T-helper 2 cell (primary cell): ENCODE measurements around the gene LRRIQ3.
"Not testable (repeated sequence)": the region's sequence is repeated elsewhere in the genome, so short reads cannot be mapped to it uniquely, and the experiment has no call there.

Source experiments
- DNase-seq, 5 experiments: peaks; one replicate each; pipeline versions ENCODE4 v3.0.0 to v3.0.0-alpha.2; 2012 to 2022
- total RNA-seq, 2 donors: gene quantifications; one replicate each; lab custom pipeline; 2026; lab: John Stamatoyannopoulos, UW

The LRRIQ3 gene, protein sequence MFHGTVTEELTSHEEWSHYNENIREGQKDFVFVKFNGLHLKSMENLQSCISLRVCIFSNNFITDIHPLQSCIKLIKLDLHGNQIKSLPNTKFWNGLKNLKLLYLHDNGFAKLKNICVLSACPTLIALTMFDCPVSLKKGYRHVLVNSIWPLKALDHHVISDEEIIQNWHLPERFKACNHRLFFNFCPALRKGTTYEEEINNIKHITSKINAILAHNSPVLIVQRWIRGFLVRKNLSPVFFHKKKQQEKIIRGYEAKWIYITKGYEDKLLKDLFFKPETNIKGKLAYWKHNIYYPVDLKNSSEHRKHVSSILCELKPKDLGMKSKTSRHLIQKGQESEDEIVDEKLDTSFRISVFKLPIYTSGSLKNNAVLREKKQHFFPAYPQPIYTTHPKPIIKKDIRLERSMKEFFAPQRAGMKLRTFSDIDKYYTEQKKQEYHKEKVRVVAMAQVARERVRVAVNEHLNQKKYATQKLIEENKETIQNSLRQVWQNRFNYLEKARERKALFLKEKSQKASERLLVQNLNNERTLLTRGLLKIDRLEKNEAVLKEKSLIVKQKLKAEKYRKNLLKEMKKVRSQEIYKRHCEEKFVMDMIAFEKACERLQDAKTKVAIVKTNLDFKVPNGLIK
- 0.62 to 2.2 reads per million in 2 donors for total RNA-seq

DNA sequence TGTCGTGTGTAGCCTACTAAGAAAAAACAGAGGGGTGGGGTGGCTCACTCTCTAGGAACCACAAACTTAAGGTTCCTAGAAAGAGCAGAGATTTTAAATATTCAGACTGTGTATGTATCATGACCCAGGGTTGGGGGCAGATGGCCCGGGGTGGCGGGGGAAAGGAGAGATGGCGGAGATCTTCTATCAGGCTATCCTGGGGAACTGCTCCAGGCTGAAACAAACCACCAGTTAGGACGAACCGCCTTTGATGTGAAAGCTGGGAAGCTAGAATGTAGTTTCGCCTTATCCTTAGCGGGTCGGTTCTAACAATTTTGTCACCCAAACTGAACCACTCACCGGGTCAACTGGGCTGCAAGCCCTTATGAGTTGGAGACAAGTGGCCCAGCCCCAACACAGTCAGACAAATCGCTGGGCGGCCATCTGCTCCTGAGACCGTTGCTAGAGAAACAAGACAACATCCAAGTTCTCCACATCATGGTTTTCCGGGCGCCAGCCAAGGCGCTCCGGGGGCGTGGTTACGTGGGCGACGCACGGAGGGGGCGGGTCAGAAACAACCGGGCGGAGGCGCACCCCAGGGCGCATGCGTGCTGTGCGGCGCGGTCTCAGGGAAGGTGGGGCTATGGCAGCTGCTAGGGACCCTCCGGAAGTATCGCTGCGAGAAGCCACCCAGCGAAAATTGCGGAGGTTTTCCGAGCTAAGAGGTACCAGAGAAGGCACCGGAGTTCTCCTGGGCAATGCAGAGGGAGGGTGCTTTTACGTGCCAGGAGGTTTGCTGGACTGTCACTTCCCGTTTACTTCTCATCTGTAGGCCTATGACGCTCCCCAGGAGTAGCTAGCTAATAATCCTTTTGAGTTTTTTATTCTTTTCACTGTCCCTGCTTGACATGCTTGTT lies at the start of gene LRRIQ3, which contains the start of gene FPGT:
Gene LRRIQ3 (minus strand): TSS at position 520 of the 896 bp plus-strand sequence. CDS start 14,492 bp downstream, outside the sequence.
Gene FPGT (plus strand): TSS at position 586 of the 896 bp plus-strand sequence. CDS start 37 bp downstream, at position 623.
- DNase-seq: peak; percentile 88 to 97 (median 92)

DNA sequence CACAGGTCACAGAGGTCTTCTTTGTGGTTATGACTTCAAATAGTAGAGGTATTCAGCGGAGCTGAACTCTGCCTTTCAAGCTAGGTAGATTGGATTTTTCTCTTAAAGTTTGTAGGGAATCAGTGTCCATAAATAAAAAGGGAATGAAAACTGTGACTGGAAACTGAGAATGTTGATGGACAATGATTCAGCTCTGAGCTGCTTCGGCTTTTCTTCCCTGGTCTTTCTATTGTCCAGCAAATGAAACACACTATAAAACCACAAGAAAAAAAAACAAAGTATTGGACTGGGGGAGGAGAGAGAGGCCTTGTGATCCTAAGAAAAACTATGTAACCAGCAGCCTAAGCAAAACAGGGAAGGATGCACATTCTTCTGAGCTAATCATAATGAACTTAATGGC lies 48.3 kb upstream of the LRRIQ3 start:
- no peak for DNase-seq

DNA sequence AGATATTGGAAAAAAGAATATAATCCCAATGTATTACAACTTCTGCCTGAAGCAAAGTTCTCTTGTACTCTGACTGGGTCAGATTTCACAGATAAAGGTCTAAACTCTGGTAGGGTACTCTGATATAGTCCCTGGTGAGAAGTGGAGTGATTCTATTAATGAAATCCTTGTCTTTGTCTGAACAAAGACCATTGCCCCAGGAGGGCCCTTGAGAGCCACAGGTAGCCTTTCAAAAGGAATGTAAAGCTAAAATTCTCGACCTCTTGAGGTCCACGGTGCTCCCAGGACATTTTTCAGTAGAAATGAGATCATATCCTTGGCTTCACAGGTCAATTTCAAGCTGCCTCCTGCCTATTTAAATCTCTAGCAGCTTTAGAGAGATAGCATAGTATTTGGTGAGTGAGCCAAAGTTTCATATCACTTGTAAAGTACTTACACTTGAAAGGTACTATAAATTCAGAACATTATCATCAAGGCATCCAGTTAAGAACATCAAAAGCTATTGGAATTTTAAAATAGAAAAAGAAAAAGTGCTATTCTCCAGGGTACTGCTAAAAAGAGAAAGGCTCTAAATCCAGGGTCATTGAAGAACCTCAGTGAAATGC lies 47.3 kb upstream of the LRRIQ3 start:
- DNase-seq: no peak

DNA sequence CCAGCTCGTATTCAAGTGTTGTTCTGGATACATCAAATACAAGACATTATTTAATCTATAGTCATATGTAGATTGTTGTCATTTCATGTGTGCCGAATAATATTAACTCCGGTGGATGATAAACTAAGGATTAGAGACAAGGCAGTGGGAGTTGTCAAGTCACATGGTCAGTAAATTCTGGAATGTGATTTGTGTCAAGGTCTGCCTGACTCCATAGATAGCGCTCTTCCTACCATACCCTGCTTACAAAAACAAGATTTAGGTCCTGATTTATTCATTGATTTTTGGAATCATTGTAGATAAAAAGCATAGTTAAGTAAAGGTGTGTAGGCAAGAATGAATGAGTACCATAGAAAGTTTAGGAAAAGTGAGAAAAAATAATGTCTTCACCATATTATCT lies 39.8 kb upstream of the LRRIQ3 start:
- DNase-seq: no peak

DNA sequence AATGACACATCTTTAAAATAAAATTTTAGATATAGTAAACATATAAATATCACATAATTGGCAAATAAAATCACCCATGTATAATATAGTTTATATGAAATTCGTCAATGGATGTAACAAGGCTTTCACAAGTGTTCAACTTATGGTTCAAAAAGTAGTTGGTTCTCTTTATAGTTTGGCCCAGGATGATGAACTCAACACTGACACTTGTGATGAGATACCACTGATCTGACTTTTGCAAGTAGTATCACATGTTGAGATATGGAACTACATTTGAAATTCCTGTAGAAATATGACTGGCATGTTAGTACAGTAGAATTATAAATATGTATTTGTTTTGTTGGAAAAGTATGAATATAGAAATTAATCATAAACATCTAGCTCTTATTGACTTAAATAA lies 39.1 kb upstream of the LRRIQ3 start:
- DNase-seq: no peak

DNA sequence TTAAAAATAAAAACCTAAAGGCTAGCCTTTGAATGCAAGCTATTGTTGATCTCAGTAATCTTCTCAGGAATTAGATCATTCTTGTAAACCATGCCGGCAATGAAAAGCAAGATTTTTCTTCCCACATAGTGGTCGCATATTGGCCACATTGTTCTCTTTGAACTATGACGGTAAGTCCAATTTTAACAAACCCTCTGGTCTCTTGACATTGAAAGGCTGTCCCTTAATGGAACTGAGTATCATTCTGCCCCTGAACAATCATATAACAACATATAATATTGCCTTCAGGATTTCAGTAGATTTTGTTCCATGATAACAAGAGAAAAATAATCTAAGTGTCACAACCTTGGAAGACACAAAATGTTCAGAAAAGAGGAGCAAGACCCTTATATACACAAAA lies 38.5 kb upstream of the LRRIQ3 start:
- DNase-seq: no peak

DNA sequence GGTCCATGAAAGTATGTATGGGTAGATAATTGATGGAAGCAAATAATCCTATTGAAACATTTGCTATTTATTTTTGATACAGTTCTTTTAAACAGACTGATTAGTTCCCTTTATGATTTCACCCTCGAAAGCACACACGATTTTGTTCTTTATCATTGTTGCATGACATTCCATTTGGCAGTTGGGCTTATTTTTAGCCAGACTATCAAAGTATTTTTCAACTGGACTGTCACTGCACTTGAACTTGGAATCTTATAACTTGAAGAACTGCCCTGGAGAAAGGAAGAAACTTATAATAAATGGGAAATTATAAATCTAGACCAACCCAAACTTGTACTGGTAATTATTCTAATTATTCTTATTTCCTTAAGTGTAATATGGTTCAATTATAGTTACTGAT lies 37.2 kb upstream of the LRRIQ3 start, which contains the start of gene TNNI3K:
Gene TNNI3K (plus strand): TSS at position 235 of the 400 bp plus-strand sequence. CDS start 65 bp downstream, at position 300.
- DNase-seq: no peak

DNA sequence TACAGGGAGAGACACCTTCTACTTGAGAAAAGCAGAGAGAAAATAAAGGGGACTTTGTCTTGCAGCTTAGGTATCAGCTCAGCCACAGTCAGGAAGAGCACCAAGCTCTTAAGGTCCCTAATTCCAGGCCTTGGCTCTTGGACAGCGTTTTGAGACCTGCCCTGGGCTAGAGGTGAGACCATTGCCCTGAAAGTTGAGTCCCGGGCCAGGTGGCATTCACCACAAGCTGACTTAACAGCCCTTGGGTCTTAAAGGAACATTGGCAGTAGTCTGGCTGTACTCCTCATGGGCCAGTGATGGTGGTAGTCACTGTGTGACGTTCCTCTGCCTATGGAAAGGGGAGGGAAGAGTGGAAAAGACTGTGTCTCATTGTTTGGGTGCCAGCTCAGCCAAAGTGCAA lies 25.5 kb upstream of the LRRIQ3 start:
- DNase-seq: no peak

DNA sequence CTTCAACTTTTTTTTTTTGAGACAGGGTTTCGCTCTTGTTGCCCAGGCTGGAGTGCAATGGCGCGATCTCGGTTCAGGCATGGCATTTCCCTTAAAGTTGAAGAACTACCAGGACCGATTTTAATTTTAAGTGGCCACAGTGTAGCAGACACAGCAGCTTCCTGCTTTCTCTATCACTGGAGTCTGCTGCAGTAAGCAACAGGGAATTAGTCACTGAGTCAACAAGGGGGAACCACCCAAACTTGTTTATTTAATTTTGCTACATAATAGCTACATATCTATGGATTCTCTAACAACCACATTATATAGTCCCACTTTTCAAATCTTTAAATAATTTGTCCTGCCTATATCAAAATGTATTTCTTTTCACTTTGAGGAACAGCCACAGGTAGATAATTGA lies 24.7 kb upstream of the LRRIQ3 start:
- no peak for DNase-seq

DNA sequence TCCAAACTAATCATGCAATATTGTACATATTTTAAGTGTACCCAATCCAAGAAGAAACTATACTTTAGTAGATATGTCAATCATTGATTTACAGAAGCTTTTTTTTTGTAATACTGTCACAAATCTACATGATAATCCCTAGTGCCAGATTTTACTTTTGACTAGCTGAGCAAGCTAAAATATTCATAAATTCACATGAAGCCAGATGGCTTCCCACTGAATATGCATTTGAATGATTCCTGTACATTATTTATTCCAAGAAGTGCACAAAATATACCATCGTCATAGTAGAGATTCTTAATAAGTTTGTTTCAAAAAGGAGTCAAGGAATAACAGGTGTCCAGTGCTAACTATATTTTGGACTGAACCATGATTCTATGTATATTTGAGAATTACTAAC lies 17.3 kb upstream of the LRRIQ3 start:
- no peak for DNase-seq

DNA sequence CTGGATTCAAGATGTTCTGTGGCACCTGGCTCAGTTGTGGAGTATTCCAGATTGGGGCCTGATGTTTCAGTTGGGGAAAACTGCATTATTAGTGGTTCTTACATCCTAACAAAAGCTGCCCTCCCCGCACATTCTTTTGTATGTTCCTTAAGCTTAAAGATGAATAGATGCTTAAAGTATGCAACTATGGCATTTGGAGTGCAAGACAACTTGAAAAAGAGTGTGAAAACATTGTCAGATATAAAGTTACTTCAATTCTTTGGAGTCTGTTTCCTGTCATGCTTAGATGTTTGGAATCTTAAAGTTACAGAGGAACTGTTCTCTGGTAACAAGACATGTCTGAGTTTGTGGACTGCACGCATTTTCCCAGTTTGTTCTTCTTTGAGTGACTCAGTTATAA lies 7.3 kb upstream of the LRRIQ3 start:
- no peak for DNase-seq

DNA sequence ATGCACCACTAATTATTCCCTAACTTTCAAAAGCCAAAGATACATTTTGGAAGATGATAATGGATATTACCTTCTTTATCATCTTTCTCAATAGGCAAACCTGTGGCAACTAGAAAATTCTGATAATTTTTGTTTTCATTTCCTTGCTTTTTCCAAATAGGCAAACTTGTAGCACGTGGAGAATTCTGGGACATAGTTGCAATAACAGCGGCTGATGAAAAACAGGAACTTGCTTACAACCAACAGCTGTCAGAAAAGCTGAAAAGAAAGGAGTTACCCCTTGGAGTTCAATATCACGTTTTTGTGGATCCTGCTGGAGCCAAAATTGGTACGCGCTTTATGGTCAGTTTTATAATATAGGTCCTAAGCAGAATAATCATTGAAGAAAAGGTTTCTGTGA lies 1.5 kb upstream of the LRRIQ3 start:
- DNase-seq: no peak

DNA sequence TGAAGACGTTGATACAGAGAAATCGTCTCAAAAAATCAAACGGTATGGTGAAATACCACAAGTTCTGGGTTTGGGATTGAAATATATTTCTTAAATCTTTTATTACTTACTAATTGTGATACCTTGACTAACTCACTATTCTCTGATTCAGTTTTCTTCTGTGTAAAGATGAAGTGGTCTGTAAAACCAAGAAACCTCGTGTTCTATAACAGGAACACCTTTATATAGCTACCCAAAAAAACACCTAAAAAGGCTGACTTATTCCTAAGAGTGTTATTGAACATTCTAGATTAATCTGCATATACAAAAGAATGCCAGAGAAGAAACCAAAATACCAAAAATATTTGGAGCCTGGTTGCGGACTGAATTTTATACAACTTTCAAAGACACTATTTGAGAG lies 721 bp downstream of the LRRIQ3 start:
- DNase-seq: no peak

DNA sequence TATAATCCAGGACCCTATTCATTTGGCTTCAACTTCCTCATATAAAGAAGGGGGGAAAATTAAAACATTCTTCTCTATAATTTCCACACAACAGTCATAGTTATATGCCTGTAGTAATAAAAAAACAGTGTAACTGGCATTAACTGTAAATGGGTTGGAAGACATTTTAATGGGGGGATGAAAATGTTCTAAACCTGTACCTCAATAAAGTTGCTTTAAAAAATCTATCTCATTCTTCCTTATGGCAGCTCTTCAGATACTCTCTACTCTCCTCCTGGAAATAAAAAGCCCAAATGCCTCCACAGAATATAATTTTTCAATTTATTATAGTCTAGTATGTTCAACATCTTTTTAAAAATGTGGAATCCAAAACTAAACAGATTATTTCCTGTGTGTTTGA lies 2.6 kb downstream of the LRRIQ3 start:
- no peak for DNase-seq

DNA sequence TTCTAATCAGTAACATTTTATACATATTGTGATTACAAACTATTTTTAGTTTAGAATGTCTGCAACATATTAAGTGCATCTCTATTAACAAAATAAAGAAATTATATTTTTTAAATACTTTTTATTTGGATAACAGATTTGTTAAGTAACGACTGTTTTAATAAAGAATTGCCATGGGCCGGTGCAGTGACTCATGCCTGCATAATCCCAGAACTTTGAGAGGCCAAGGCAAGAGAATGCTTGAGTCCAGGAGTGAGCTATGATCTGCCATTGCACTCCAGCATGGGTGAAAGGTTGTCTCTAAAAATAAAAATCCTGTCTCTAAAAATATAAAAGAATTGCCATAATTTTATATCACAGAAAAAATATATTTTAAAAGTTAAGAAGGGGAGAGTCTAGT lies 4.1 kb downstream of the LRRIQ3 start:
- no peak for DNase-seq

DNA sequence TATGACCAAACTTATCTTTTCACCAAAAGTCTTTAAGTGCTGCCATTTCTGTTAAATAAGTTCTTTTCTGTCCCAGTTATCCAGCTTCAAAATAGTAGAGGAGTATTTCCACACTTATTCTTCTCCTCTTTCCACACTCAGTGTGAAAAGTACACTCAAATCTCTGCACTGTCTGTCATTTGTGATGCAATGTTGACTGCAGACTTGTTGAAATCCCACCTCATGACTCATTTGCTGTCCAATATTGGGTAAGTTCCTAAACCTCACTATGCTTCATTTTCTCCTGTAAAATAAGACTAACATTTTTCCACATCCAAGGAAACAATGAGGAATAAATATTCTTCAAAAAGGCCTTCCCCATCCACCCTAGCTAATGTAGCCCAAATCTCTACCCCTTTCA lies 17.5 kb downstream of the LRRIQ3 start:
- DNase-seq: no peak

DNA sequence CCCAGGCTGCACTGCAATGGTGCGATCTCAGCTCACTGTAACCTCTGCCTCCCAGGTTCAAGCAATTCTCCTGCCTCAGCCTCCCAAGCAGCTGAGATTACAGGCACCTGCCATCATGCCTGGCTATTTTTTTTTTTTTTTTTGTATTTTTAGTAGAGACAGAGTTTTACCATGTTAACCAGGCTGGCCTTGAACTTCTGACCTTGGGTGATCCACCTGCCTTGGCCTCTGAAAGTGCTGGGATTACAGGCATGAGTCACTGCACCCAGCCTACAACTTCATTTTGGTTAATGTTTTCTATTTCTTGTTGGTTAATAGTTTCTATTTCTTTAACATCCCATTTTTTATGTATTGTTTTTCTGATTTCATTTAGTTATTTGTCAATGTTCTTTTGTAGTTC lies 23.6 kb downstream of the LRRIQ3 start:
- DNase-seq: not testable (repeated sequence)

DNA sequence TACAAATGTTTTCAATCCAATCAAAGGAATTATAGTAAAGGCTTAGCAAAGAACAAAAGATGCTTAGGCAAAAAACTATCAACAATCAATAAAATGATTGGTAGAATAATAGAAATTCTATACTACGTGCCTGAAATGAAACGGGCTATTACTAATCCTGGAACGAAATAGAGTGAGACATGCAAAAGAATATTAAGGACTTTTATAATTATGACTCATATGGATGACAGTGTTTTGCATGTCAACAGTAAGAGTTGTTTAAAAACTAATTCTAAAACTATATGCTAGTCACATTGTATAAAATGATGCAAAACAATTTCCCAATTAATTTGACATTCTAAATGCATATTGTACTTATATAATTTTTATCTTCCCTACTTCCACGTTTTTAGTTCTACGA lies 35.6 kb downstream of the LRRIQ3 start:
- DNase-seq: no peak

DNA sequence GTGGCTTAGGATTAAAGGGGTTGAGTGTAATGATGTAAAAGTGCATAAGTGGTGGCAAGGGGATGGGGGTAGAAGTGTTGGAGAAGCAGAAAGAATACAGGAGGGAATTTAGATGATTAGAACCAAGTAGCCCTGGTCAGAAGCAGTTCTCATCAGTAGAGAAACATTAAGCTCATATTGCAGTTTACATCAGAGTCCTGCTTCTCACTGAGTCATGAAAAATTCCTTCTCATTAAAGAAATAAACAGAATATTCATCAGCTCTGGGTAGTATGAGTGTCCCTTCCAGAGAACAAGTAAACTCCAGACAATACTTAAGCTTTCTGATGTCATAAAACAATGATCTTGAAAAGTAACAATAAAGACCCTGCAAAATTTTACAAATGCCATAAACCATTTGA lies 36.5 kb downstream of the LRRIQ3 start:
- DNase-seq: no peak

DNA sequence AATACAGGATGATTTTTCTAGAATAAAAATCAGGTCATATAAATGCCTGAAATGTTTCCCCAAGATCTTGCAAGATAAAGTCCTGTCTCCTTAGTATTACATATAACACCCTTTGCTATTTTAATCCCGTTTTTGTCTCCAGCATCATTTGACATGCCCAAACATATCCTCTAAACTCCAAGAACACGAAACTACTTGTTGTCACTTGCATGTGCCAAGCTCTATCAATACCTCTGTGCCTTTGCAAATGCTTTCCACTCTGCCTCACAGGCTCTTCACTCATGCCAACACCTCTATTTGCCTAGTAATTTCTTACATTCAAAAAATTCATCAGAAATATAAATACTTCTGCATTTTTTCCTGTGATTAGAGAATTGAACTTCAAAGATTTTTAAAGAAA lies 37.9 kb downstream of the LRRIQ3 start:
- DNase-seq: no peak

DNA sequence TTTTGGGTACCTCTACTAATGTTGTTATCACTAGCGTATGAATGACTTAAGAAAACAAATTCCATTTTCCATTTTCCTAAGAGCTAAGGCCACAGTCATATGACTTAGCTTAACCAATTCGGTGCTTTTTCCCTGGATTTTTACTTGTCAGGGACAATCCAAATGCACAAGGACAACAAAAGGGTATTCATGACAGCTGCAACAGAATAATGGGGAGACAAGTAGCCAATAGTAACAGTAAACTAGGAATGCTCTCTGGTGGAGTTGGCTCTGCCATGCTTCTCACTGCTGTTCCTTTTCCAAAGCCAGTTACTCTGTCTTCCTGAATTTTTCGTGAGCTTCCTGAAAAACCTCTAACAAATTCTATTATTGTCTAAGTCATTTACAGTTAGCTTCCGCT lies 52.9 kb downstream of the LRRIQ3 start:
- no peak for DNase-seq

DNA sequence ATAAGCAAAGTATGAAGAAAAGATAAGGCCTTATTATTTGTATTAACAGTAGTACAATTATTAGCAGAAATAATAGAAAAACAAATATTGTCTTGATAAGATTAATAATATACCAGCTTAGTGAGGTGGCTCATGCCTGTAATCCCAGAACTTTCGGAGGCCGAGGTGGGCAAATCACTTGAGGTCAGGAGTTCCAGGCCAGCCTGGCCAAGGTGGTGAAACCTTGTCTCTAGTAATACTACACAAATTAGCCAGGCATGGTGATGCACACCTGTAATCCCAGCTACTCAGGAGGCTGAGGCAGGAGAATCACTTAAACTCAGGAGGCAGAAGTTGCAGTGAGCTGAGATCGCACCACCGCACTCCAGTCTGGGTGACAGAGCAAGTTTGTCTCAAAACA lies 80.6 kb downstream of the LRRIQ3 start:
- not testable (repeated sequence) for DNase-seq

DNA sequence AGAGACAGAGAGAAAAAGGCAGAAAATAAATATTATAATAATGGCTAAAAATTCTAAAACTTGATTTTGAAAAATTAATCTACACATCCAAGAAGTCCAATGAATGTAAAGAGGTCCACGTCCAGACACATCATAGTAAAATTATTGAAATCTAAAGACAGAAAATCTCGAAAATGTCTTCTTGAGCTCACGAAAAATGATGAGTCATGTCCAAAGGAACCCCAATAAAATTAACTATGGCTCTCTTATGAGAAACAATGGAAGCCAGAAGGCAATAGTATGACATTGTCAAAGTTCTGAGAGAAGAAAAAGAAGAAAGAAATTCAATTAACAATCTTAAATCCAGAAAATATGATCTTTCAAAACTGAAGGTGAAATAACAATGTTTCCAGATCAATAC lies 84.6 kb downstream of the LRRIQ3 start:
- DNase-seq: no peak
